Retinal pigment epithelial cell (primary cell): ENCODE data around the gene FER.

Experiments
- DNase-seq: peaks from one replicate; pipeline ENCODE4 v3.0.0-alpha.2; 2010; ENCODE audit warnings: low read depth
- H3K4me3 ChIP-seq: 2 replicates; pipeline ENCODE4 v1.5.1; 2011; ENCODE audit warnings: mild to moderate bottlenecking, low read length, control low read depth, moderate library complexity
- CTCF ChIP-seq: conservative IDR thresholded peaks from 2 replicates; pipeline ENCODE4 v1.5.1; 2011; ENCODE audit warnings: low read depth, low read length, control low read depth, inconsistent platforms

Gene FER

GRCh38 chr5:109177227-109177626 lies 429.5 kb downstream of the FER start:
- TF ChIP-seq CTCF = no peak
- H3K4me3 ChIP-seq = no peak overlapping the region
- DNase-seq = no peak

GRCh38 chr5:109177782-109178181 lies 430.1 kb downstream of the FER start:
- no peak for DNase-seq
- no peak overlapping the region for H3K4me3 ChIP-seq
- no peak for TF ChIP-seq CTCF

GRCh38 chr5:109180668-109181067 lies 433.0 kb downstream of the FER start:
- TF ChIP-seq CTCF = no peak
- H3K4me3 ChIP-seq = no peak overlapping the region
- DNase-seq = no peak

GRCh38 chr5:109186759-109187158 lies 439.1 kb downstream of the FER start:
- H3K4me3 ChIP-seq = no peak overlapping the region
- no peak for TF ChIP-seq CTCF
- no peak for DNase-seq

GRCh38 chr5:109191153-109191558 lies 443.5 kb downstream of the FER start:
- TF ChIP-seq CTCF = no peak
- H3K4me3 ChIP-seq = no peak overlapping the region
- DNase-seq = no peak

DNA sequence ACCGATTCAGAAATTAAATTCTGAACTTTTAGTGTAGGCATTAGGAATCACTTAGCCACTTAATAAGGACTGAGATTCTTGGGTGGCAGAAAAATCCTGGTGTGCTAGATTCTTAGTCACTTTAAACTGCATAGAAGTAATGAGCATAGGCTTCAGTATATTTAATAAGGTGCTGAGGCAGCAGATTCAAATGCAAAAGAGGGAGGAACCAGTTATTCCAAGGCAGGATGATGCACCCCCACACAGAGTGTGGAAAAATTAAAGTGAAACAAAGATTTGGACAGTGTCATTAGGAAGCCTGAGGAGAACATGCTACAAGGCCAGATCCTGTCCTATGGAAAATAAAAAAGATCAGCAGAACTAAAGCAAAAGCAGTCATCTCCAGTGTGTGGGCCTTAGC lies 444.3 kb downstream of the FER start:
- TF ChIP-seq CTCF = no peak
- no peak overlapping the region for H3K4me3 ChIP-seq
- DNase-seq = no peak

GRCh38 chr5:109192555-109193281 lies 445.0 kb downstream of the FER start:
- no peak for DNase-seq
- no peak for TF ChIP-seq CTCF
- no peak overlapping the region for H3K4me3 ChIP-seq
